PFSK-1 (cell line): ENCODE data around the gene GNPTG.

Source experiments
- FOXP2 ChIP-seq: optimal IDR thresholded peaks from 2 replicates; pipeline ENCODE3; 2011; ENCODE audit warnings: borderline replicate concordance, control low read depth, inconsistent platforms; ENCODE audit not compliant: insufficient read depth; ENCODE audit errors: extremely low read length, extremely low read depth
- POLR2AphosphoS5 ChIP-seq: IDR thresholded peaks from 2 replicates; pipeline ENCODE4 v1.6.1; 2012; ENCODE audit warnings: low read depth, mild to moderate bottlenecking, control low read depth, low read length, moderate library complexity
- REST ChIP-seq, 2 experiments: IDR thresholded peaks; 2 replicates each; pipeline versions ENCODE4 v1.6.1 to v1.8.0; 2011 to 2012; ENCODE audit warnings: low read depth in 2 of 2, low read length in 2 of 2, control low read depth in 1 of 2, inconsistent platforms in 1 of 2, mild to moderate bottlenecking in 1 of 2, moderate library complexity in 1 of 2; ENCODE audit not compliant: insufficient read depth in 1 of 2
- SIN3A ChIP-seq: IDR thresholded peaks from 2 replicates; pipeline ENCODE4 v1.6.1; 2012; ENCODE audit warnings: mild to moderate bottlenecking, low read length, moderate library complexity, borderline replicate concordance; ENCODE audit not compliant: insufficient read depth
- TAF1 ChIP-seq: IDR thresholded peaks from 2 replicates; pipeline ENCODE4 v1.6.1; 2012; ENCODE audit warnings: low read length, control low read depth, borderline replicate concordance; ENCODE audit not compliant: insufficient read depth

Gene GNPTG

GRCh38 chr16:1333854-1334700 is 17.7 kb upstream of the GNPTG start:
- TF ChIP-seq REST (IDR thresholded peaks at IDR 0.05; ENCODE audit: insufficient read depth in 1 of 2, low read depth in 2 of 2, low read length in 2 of 2) (no peak), POLR2AphosphoS5 (no peak), SIN3A (no peak), FOXP2 (no peak), TAF1 (no peak)

- no peak for TF ChIP-seq POLR2AphosphoS5
- TF ChIP-seq TAF1, result no peak
- no peak for TF ChIP-seq FOXP2
- TF ChIP-seq REST (IDR thresholded peaks at IDR 0.05; ENCODE audit: insufficient read depth in 1 of 2, low read depth in 2 of 2, low read length in 2 of 2), result no peak
- no peak for TF ChIP-seq SIN3A
Observed at GRCh38 chr16:1334739-1335138, 17.0 kb upstream of the GNPTG start.

GRCh38 chr16:1335211-1335971 is 16.3 kb upstream of the GNPTG start:
- TF ChIP-seq TAF1, result no peak

- TF ChIP-seq POLR2AphosphoS5, result no peak
- no peak for TF ChIP-seq TAF1
- no peak for TF ChIP-seq REST (IDR thresholded peaks at IDR 0.05; ENCODE audit: insufficient read depth in 1 of 2, low read depth in 2 of 2, low read length in 2 of 2)
- no peak for TF ChIP-seq SIN3A
- no peak for TF ChIP-seq FOXP2
Observed at GRCh38 chr16:1335996-1336395, 15.7 kb upstream of the GNPTG start.

GRCh38 chr16:1336619-1337018 is 15.1 kb upstream of the GNPTG start:
- TF ChIP-seq SIN3A (no peak), TAF1 (no peak), FOXP2 (no peak), POLR2AphosphoS5 (no peak), REST (IDR thresholded peaks at IDR 0.05; ENCODE audit: insufficient read depth in 1 of 2, low read depth in 2 of 2, low read length in 2 of 2) (no peak)
